ENCODE measurements around the gene ZNF829.
A peak's percentile ranks its signal among the peaks of the same experiment; 100 is the strongest.

Gene ZNF829

GRCh38 chr19:36915992-36916830, at the start of gene ZNF829, which contains the start of gene ZNF568:
Gene ZNF829, minus strand, starts transcription at chr19:36916291. Its CDS starts 1,124 bp downstream, at chr19:36915167.
Gene ZNF568, plus strand, starts transcription at chr19:36916332. Its CDS starts 6,439 bp downstream, at chr19:36922771.
- DNase-seq (ENCODE audit: low spot score), result peak; percentile 91

DNA sequence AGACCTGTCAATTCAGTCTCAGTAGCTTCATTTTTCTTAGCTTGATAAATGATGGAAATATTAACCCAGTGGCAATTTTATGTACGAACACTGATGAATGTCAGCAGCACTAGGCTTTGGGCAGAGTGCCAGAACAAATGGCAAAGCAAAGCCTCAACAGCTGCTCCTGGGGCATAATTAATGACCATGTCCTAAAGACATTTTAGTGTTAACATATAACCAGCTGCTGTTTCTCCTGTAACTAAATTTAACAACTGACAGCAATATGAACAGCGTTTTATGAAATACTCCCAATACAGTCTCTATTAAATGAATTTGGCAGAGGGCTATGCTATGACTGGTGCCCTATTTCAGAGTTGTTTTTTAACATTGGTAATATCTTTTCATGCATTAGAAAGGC, 47.2 kb upstream of the ZNF829 start:
- no peak for DNase-seq (ENCODE audit: low spot score)

DNA sequence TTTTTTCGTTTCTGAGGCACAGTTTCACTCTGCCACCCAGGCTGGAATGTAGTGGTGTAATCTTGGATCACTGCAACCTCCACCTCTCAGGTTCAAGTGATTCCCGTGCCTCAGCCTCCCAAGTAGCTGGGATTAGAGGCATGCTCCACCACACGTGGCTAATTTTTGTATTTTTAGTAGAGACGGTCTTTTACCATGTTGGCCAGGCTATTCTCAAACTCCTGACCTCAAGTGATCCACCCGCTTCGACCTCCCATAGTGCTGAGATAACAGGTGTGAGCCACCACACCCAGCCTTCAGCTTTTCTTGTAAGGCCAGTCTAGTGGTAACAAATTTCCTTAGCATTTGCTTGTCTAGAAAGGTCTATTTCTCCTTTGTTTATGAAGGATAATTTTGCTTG, 46.3 kb upstream of the ZNF829 start:
- DNase-seq (ENCODE audit: low spot score), result no peak

DNA sequence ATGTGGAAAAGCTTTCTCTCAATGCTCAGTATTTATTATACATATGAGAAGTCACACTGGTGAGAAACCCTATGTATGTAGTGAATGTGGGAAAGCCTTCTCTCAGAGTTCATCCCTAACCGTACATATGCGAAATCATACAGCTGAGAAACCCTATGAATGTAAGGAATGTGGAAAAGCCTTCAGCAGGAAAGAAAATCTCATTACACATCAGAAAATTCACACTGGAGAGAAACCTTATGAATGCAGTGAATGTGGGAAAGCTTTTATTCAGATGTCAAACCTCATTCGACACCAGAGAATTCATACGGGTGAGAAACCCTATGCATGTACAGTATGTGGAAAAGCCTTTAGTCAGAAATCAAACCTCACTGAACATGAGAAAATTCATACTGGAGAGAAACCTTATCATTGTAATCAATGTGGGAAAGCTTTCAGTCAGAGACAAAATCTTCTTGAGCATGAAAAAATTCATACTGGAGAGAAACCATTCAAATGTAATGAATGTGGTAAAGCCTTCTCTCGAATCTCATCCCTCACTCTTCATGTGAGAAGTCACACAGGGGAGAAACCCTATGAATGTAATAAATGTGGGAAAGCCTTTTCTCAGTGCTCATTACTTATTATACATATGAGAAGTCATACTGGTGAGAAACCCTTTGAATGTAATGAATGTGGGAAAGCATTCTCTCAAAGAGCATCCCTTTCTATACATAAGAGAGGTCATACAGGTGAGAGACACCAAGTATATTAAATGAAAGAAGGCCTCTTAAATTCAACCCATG, 34.4 kb upstream of the ZNF829 start:
- no peak for DNase-seq (ENCODE audit: low spot score)

DNA sequence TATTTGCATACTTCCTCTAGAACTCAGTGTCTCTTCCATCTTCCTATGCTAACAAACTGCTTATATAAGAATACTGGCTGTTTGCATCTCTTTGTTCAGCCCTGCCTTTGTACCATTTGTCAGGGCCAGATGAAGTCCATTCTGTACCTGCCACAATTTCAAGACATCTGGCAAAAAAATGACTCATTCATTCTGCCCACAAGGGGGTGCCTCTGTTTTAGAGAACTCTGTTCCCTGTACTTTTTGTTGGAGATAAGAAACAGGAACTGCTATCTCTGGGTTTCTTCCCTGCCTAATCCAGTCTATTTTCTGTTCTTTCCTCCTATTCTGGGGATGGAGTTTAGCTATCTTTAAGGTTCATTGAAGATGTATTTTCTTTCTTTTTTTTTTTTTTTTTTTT, 23.1 kb upstream of the ZNF829 start:
- DNase-seq (ENCODE audit: low spot score), result no peak

DNA sequence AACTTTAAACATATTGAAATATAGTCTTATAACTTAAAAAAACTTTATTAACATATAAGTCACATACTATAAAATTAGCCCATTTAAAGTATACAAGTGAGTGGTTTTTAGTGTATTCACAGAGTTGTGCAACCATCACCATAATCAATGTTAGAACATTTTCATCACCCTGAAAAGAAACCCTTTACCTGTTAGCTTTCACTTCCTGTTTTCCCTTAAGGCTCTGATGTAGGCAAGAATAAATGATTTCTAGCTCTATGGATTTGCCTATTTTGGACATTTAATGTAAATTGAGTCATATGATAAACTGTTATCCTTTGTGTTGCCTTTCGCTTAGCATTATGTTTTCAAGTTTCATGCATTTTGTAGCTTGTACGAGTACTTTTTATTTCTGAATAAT, 15.6 kb upstream of the ZNF829 start:
- DNase-seq (ENCODE audit: low spot score), result no peak

DNA sequence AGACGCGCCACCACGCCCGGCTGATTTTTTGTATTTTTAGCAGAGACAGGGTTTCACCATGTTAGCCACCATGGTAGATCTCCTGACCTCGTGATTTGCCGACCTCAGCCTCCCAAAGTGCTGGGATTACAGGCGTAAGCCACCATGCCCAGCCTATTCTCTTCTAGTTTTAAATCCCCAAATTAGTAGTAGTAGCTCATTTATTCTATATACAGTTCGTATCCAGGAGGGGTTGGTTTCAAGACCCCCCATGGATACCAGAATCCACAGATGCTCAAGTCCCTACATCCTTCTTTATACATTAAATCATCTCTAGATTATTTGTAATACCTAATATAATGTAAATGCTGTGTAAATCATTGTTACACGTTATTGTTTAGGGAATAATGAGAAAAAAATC, 2.0 kb upstream of the ZNF829 start:
- DNase-seq (ENCODE audit: low spot score), result no peak

DNA sequence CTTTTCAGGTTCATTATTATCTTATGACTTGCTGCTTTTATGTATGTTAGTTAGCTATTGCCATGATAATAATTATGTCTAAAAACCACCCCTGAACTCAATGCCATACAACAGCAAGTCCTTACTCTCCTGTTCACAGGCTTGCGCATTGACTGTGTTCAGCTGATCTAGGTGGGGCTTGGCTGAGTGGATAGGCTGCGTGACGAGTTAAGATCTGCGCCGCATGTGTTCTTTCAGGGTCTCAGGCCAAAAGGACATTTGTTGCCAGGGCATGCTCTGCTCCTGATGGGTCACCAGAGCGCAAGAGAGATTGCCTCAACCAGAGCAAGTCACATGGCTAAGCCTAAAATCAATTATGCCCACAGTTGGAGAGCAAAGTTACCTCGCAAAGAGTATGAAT, 900 bp upstream of the ZNF829 start:
- peak; percentile 39 for DNase-seq (ENCODE audit: low spot score)

- no peak for DNase-seq (ENCODE audit: low spot score)
These were observed 17.7 kb downstream of the ZNF829 start for GRCh38 chr19:36898422-36898821.

DNA sequence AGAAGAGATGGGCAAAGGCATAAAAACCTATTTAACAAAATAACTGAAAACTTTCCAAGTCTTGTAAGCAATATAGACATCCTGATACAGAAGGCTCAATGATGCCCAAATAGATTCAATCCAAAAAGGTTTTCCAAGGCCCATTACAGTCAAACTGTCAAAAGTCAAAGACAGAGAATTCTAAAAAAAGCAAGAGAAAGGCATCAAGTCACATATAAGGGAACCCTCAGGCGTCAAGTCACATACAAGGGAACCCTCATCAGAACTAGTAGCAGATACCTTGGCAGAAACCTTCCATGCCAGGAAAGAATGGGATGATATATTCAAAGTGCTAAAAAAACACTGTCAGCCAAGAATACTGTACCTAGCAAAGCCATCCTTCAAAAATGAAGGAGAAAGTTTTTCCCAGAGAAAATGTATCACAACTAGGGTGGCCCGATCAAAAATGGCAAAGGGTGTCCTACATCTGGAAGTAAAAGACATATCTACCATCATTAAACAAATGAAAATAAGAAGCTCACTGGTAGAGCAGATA, 21.2 kb downstream of the ZNF829 start:
- no peak for DNase-seq (ENCODE audit: low spot score)

DNA sequence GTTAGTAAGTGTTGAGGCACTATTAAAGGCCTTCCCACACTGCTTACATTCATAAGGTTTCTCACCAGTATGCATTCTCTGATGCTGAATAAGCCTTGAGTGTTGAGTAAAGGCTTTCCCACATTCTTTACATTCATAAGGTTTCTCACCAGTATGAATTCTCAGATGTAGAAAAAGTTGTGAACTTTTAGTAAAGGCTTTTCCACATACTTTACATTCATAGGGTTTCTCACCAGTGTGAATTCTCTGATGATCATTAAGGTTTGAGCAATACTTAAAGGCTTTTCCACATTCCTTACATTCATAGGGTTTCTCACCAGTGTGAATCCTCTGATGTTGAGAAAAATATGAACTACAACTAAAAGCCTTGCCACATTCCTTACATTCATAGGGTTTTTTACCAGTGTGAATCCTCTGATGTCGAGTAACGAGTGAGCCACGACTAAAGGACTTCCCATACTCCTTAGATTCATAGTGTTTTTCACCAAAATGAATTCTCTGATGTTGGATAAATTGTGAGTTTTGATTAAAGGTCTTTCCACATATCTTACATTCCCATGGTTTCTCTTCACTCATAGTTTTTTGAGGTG, 24.2 kb downstream of the ZNF829 start:
- DNase-seq (ENCODE audit: low spot score), result no peak

DNA sequence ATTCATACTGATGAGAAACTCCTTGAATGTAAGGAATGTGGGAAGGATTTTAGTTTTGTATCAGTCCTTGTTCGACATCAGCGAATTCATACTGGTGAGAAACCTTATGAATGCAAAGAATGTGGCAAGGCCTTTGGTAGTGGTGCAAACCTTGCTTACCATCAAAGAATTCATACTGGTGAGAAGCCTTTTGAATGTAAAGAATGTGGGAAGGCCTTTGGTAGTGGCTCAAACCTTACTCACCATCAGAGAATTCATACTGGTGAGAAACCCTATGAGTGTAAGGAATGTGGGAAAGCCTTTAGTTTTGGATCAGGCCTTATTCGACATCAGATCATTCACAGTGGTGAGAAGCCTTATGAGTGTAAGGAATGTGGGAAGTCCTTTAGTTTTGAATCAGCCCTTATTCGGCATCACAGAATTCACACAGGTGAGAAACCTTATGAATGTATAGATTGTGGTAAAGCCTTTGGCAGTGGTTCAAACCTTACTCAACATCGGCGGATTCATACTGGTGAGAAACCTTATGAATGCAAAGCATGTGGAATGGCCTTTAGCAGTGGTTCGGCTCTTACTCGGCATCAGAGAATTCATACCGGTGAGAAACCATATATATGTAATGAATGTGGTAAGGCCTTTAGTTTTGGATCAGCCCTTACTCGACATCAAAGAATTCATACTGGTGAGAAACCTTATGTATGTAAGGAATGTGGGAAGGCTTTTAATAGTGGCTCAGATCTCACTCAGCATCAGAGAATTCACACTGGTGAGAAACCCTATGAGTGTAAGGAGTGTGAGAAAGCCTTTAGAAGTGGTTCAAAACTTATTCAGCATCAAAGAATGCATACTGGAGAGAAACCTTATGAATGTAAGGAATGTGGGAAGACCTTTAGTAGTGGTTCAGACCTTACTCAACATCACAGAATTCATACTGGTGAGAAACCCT, 38.8 kb downstream of the ZNF829 start:
- DNase-seq (ENCODE audit: low spot score), result no peak

DNA sequence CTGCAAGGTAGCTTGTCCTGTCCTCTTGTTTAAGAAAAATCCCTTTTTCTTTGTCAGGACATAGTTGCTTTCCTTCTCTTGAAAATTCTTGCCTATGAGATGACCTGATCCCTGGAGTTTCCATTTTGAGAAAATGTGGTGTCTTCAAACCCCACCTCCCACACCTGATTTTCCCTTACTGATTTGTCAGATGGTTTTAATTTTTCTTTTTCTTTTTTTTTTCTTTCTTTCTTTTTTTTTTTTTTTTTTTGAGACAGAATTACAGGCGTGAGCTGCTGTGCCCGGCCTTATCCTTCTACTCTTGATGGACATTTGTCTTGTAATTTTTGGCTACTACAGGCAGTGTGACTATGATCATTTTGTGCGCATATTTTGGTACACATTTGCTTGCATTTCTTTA, 64.2 kb downstream of the ZNF829 start:
- no peak for DNase-seq (ENCODE audit: low spot score)

GRCh38 chr19:36850559-36851442, 65.3 kb downstream of the ZNF829 start, which contains the start of gene ZNF345:
Gene ZNF345, plus strand, starts transcription at chr19:36850876. Its CDS starts 25,955 bp downstream, at chr19:36876831.
- peak; percentile 93 for DNase-seq (ENCODE audit: low spot score)

DNA sequence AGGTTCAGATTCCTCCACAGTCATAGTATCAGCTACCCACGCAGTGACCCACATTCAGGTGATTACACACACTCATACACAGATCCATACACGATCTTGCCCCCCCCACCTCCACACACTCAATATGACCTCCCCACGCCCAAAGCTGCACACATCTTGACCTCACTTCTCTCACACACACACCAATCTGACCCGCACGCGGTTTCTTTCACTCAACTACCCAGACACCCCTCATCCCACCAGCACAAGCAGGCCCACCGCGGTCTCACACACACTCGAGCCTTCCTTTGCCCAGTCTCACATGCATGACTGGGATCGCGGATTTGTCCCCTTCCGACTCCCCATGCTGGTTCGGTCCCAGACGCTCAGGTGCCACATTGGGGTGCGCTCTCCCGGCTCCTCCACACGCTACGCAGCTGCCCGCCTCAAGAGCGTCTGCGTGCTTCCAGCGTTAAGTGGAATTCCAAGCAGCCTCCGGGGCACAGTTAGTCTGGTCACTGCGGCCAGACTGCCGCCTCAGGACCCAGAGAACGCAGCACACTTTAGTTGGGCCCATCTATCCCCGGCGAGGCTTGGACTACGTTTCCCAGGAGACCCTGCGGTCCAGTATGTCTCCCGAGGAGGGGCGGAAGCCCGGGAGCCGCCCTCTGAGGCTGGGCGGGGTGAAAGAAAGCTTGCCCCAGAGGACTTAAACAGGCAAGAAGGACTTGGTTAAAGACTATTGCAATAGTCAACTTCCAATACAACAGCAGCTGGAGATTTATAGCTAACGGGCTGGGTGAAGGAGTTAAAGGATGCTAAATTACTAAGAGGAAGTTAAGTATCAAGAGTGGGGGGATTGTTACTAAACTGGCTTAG, 66.2 kb downstream of the ZNF829 start:
- DNase-seq (ENCODE audit: low spot score), result peak; percentile 94

DNA sequence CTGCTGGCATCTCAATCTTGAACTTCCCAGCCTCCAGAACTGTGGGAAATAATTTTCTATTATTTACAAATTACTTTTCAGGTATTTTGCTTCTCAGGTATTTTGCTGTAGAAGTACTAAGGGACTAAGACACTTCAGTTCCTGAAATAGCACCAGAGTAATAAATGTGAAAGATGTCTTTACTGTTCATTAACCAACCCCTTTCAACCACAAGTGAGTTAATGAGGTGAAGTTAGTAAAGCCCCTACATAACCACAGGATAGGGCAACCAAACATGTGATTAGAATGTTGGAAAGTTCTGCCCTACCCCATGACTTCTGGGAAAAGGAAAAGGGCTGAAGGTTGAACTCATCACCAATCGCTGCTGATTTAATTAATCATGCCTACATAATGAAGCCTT, 68.1 kb downstream of the ZNF829 start:
- no peak for DNase-seq (ENCODE audit: low spot score)

GRCh38 chr19:36838784-36839324, 77.2 kb downstream of the ZNF829 start:
- no peak for DNase-seq (ENCODE audit: low spot score)

Data from GM03348 (cell line).